K562 (cell line): ENCODE measurements around the gene PPP3CA. TPM values are rescaled to one million over a fixed set of nuclear protein-coding genes. Genes with fewer than 3 reads are reported as not detected.

Source experiments
- ATAC-seq: fragments of 200-7000 bp; cut with Tn5 transposase; 3 replicates; pipeline ENCODE4 v1.9.1; 2020; ENCODE audit warnings: moderate library complexity
- BruUV-seq: library from RNA; stranded (reverse); fragments of 400-500 nt; replicated peaks from 2 replicates; lab custom pipeline; 2021; lab: Mats Ljungman, UMichigan
- CTCF ChIA-PET: fragments of 300-600 bp; formaldehyde crosslinking; extraction: SDS; loops from one replicate; lab custom pipeline; 2021; ENCODE audit warnings: low intra/inter-chr PET ratio; lab: Yijun Ruan, JAX
- POLR2A ChIA-PET: fragments of 300-600, 350-650 bp; sonication (Branson Sonifier 250); formaldehyde crosslinking; extraction: SDS; loops from one replicate; lab custom pipeline; 2021; ENCODE audit warnings: antibody characterized with exemption, inconsistent platforms; lab: Yijun Ruan, JAX
- DNase-seq, 4 experiments: peaks; one replicate each; pipeline versions ENCODE4 v3.0.0 to v3.0.0-alpha.2; 2011 to 2018; ENCODE audit warnings: low spot score in 3 of 4, mixed read lengths in 3 of 4; ENCODE audit errors: extremely low read depth in 1 of 4
- FAIRE-seq: peaks from 2 replicates; lab custom pipeline; 2011; peaks lifted over from hg19 to GRCh38; lab: Jason Lieb, UNC
- H2AFZ ChIP-seq: 2 replicates; pipeline ENCODE4 v1.6.0; 2011; ENCODE audit warnings: low read depth, low read length, control low read depth, inconsistent platforms
- H3K27ac ChIP-seq: fragments of 200-600 bp; 3 replicates; pipeline ENCODE4 v1.8.0; 2011; ENCODE audit warnings: low read depth, mild to moderate bottlenecking, control low read depth, inconsistent platforms, low read length, moderate library complexity, mixed read lengths; ENCODE audit errors: extremely low read depth
- H3K27me3 ChIP-seq, 2 experiments: fragments of 300-600 bp in 1 of 2; 2 replicates in 1 of 2; 3 replicates in 1 of 2; pipeline versions ENCODE4 v1.6.0 to v1.8.0; 2011; ENCODE audit warnings: inconsistent platforms in 2 of 2, low read length in 2 of 2, mild to moderate bottlenecking in 1 of 2, mixed read lengths in 1 of 2, moderate library complexity in 1 of 2; ENCODE audit not compliant: control insufficient read depth in 2 of 2, insufficient read depth in 2 of 2
- H3K36me3 ChIP-seq: fragments of 300-600 bp; 3 replicates; pipeline ENCODE4 v1.8.0; 2011; ENCODE audit warnings: mild to moderate bottlenecking, low read length, inconsistent platforms; ENCODE audit not compliant: control insufficient read depth, insufficient read depth
- H3K4me1 ChIP-seq, 2 experiments: fragments of 200-600 bp in 1 of 2; replicated peaks in 1 of 2; 2 replicates in 1 of 2; 3 replicates in 1 of 2; pipeline versions ENCODE4 v1.5.1 to v1.8.0; 2011; ENCODE audit warnings: inconsistent platforms in 2 of 2, low read length in 2 of 2, mild to moderate bottlenecking in 1 of 2, mixed read lengths in 1 of 2, moderate library complexity in 1 of 2; ENCODE audit not compliant: control insufficient read depth in 2 of 2, insufficient read depth in 2 of 2
- H3K4me2 ChIP-seq: 2 replicates; pipeline ENCODE4 v1.6.1; 2011; ENCODE audit warnings: low read length, control low read depth, inconsistent platforms, mixed read lengths; ENCODE audit not compliant: insufficient read depth
- H3K4me3 ChIP-seq: fragments of 200-600 bp; sonication (generic), shearing (Covaris generic); 2 replicates; pipeline ENCODE4 v1.5.1; 2016; ENCODE audit warnings: control low read depth, inconsistent platforms
- H3K79me2 ChIP-seq: fragments of 200-600 bp; 3 replicates; pipeline ENCODE4 v1.8.0; 2011; ENCODE audit warnings: low read length, inconsistent platforms; ENCODE audit not compliant: control insufficient read depth, insufficient read depth
- H3K9ac ChIP-seq, 2 experiments: 2 replicates each; pipeline versions ENCODE4 v1.6.0 to v1.6.1; 2011; ENCODE audit warnings: low read depth in 2 of 2, low read length in 2 of 2, control low read depth in 1 of 2, inconsistent platforms in 1 of 2, mild to moderate bottlenecking in 1 of 2, mixed read lengths in 1 of 2; ENCODE audit not compliant: insufficient read depth in 1 of 2
- H3K9me1 ChIP-seq: one replicate; pipeline ENCODE4 v1.6.0; 2011; ENCODE audit warnings: inconsistent platforms, mild to moderate bottlenecking, low read length, moderate library complexity; ENCODE audit not compliant: control insufficient read depth, insufficient read depth
- H3K9me3 ChIP-seq: replicated peaks from 2 replicates; pipeline ENCODE4 v1.5.1; 2011; ENCODE audit warnings: low read depth, low read length, inconsistent platforms; ENCODE audit not compliant: control insufficient read depth, insufficient read depth
- H4K20me1 ChIP-seq: replicated peaks from 2 replicates; pipeline ENCODE4 v1.6.1; 2011; ENCODE audit warnings: low read length, inconsistent platforms, mixed read lengths; ENCODE audit not compliant: control insufficient read depth, insufficient read depth
- BDP1 ChIP-seq: IDR thresholded peaks from 3 replicates; pipeline ENCODE4 v1.6.1; 2011; ENCODE audit not compliant: insufficient read length, insufficient read depth
- BHLHE40 ChIP-seq: IDR thresholded peaks from 2 replicates; pipeline ENCODE4 v1.6.1; 2011; ENCODE audit warnings: low read length, improper control_type of control experiment
- LARP7 ChIP-seq: fragments of 450-650 bp; IDR thresholded peaks from 2 replicates; pipeline ENCODE4 v1.6.1; 2016
- NONO ChIP-seq, 2 experiments: fragments of 200-400 bp in 1 of 2; fragments of 450-650 bp in 1 of 2; formaldehyde crosslinking in 1 of 2; IDR thresholded peaks; 2 replicates each; pipeline ENCODE4 v1.6.1; 2017; ENCODE audit warnings: low read depth in 2 of 2, mild to moderate bottlenecking in 2 of 2, moderate library complexity in 2 of 2, low read length in 1 of 2
- NRF1 ChIP-seq, 2 experiments: fragments of 450-650 bp; IDR thresholded peaks in 1 of 2; conservative IDR thresholded peaks in 1 of 2; 2 replicates each; pipeline ENCODE4 v1.6.1; 2014; ENCODE audit warnings: mild to moderate bottlenecking in 2 of 2
- SLC30A9 ChIP-seq: fragments of 250-450 bp; sonication (Bioruptor Pico); IDR thresholded peaks from 2 replicates; pipeline ENCODE4 v1.8.0; 2022; ENCODE audit warnings: mild to moderate bottlenecking, moderate library complexity
- SP1 ChIP-seq: sonication (generic); formaldehyde crosslinking; IDR thresholded peaks from 2 replicates; pipeline ENCODE4 v1.8.1; 2022; ENCODE audit warnings: mild to moderate bottlenecking, missing genetic modification reagents
- ZBTB5 ChIP-seq: fragments of 450-650 bp; IDR thresholded peaks from 2 replicates; pipeline ENCODE4 v1.6.1; 2017; ENCODE audit warnings: antibody characterized with exemption
- ZNF584 ChIP-seq: fragments of 200-800 bp; sonication (Bioruptor generic); IDR thresholded peaks from 2 replicates; pipeline ENCODE4 v1.6.1; 2016; ENCODE audit warnings: low read depth, mild to moderate bottlenecking, missing genetic modification characterization, missing compliant biosample characterization
- ZNF655 ChIP-seq: fragments of 250-450 bp; sonication (Bioruptor Pico); IDR thresholded peaks from 2 replicates; pipeline ENCODE4 v1.5.0; 2021
- ZNF79 ChIP-seq: fragments of 250-450 bp; sonication (Bioruptor Pico); IDR thresholded peaks from 2 replicates; pipeline ENCODE4 v1.4.0; 2020; ENCODE audit warnings: low read depth, mild to moderate bottlenecking, moderate library complexity
- WGBS: fragments of 100-300 bp; shearing (Covaris generic); methylation state at CpG from one replicate; pipeline ENCODE4 v1.1.6; 2016; ENCODE audit warnings: low coverage, mixed read lengths; ENCODE audit not compliant: insufficient coverage; ENCODE audit errors: missing lambda C conversion rate; 5-methylcytosine and 5-hydroxymethylcytosine counted together
- in situ Hi-C: fragments of 300-500 bp; cut with MboI; formaldehyde crosslinking; loops from 4 replicates; pipeline ENCODE4 v1.15.0; 2018; ENCODE audit warnings: inconsistent platforms, mixed read lengths
- intact Hi-C: fragments of 100-400 bp; cut with micrococcal nuclease; formaldehyde crosslinking; loops from 2 replicates; pipeline ENCODE4 v1.14.2; 2022
- polyA plus RNA-seq, 8 experiments: library from polyadenylated mRNA; depleted of rRNA in 4 of 8; stranded (reverse) in 5 of 8; unstranded in 3 of 8; fragments of >200 nt; fragmentation: Nextera tagmentation in 2 of 8; fragmentation: Illumina TruSeq in 1 of 8; extraction: Ambion mirVana in 2 of 8; extraction: Trizol in 1 of 8; gene quantifications; 2 replicates each; pipeline versions ENCODE4 v1.2.1 to v1.2.3, GENCODE V29; 2011 to 2014; ENCODE audit warnings: inconsistent platforms in 1 of 8, missing spikeins in 1 of 8
- total RNA-seq, 7 experiments: library from RNA; depleted of rRNA in 6 of 7; stranded (reverse); fragments of >200 nt in 6 of 7; fragmentation: Illumina TruSeq in 2 of 7; extraction: Trizol in 2 of 7; gene quantifications; 2 replicates each; pipeline versions ENCODE4 v1.2.1 to v1.2.3, GENCODE V29; 2011 to 2021; ENCODE audit warnings: low replicate concordance in 1 of 7

PPP3CA gene
- total and polyA plus RNA-seq, 9 of the 15 experiments (the other 6 are each of a cell fraction or from before 2014, with no cell fraction given), result 0.94 to 3.2 (median 1.6) TPM

GRCh38 chr4:100988876-100989275, 358.4 kb downstream of the PPP3CA start:
- Histone ChIP-seq H2AFZ (no peak overlapping the region), H3K9me3 (no peaks in the 10 kb centered on the region), H4K20me1 (no peaks in the 10 kb centered on the region), H3K36me3 (no peaks in the 10 kb centered on the region), H3K4me3 (no peak overlapping the region), H3K9ac (no peak overlapping the region), H3K9me1 (no peaks in the 10 kb centered on the region), H3K4me2 (no peak overlapping the region), H3K27me3 (no peaks in the 10 kb centered on the region), H3K4me1 (no peaks in the 10 kb centered on the region), H3K27ac (no peak overlapping the region), H3K79me2 (no peaks in the 10 kb centered on the region)
- no TSS peak for BruUV-seq
- in situ Hi-C loops, result no loop called here
- TF ChIP-seq SLC30A9 (no peak), LARP7 (no peak), ZNF584 (no peak), NONO (IDR thresholded peaks at IDR 0.05; ENCODE audit: low read depth in 2 of 2, low read length in 1 of 2) (no peak), ZNF655 (CRISPR knock-in tag) (no peak), BHLHE40 (no peak), ZBTB5 (no peak), NRF1 (conservative IDR thresholded peaks at IDR 0.05 in 1 of 2, IDR thresholded peaks at IDR 0.05 in 1 of 2) (no peak), SP1 (CRISPR knock-in tag) (no peak), ZNF79 (CRISPR knock-in tag) (no peak), BDP1 (no peak)
- WGBS, result 0% methylated on average over 4 of the region's 4 CpGs
- no peak for FAIRE-seq
- ChIA-PET CTCF (interaction anchor here (0.6 kb wide), 1 partner anchor 709 kb away, joined by 4 read pairs; no protein-coding TSS in a partner anchor), POLR2A (no interaction called here)
- ATAC-seq, result no peak
- DNase-seq, result no peak
- intact Hi-C loops, result no loop called here
